Body of pancreas (tissue), 4 donors: ENCODE data around the gene ZSCAN30. TPM values are rescaled to one million over a fixed set of nuclear protein-coding genes. Genes with fewer than 3 reads are reported as not detected.

Experiments
- ATAC-seq: fragments of 150-250 bp; one replicate; pipeline ENCODE4 v1.9.1; 2016
- DNase-seq, 4 donors: peaks; one replicate each; pipeline ENCODE4 v3.0.0-alpha.2; 2019
- H3K27ac ChIP-seq, 4 donors: fragments of 200-600 bp; sonication (generic); 1 replicate in 3 of 4; 2 replicates in 1 of 4; pipeline versions ENCODE4 v1.5.1 to v1.6.1; 2016 to 2019; ENCODE audit warnings: mild to moderate bottlenecking in 1 of 4, mixed read lengths in 1 of 4, moderate library complexity in 1 of 4
- H3K27me3 ChIP-seq, 2 donors: fragments of 200-600 bp; sonication (generic); one replicate each; pipeline ENCODE4 v1.6.0; 2016; ENCODE audit warnings: mild to moderate bottlenecking in 1 of 2
- H3K36me3 ChIP-seq, 2 donors: fragments of 200-600 bp; sonication (generic); replicated peaks in 1 of 2; 2 replicates each; pipeline ENCODE4 v1.5.1; 2016; ENCODE audit warnings: low read depth in 2 of 2; ENCODE audit not compliant: insufficient read depth in 1 of 2
- H3K4me1 ChIP-seq: fragments of 200-600 bp; sonication (generic); one replicate; pipeline ENCODE4 v1.6.0; 2016
- H3K4me3 ChIP-seq, 2 donors: fragments of 200-600 bp; sonication (generic); 1 replicate in 1 of 2; 2 replicates in 1 of 2; pipeline ENCODE4 v1.5.1; 2016 to 2019
- H3K9me3 ChIP-seq, 3 donors: fragments of 200-600 bp; sonication (generic); 1 replicate in 2 of 3; 2 replicates in 1 of 3; pipeline ENCODE4 v1.5.1; 2016
- POLR2A ChIP-seq, 3 donors: fragments of 450-650 bp; IDR thresholded peaks; one replicate each; pipeline ENCODE4 v1.6.1; 2016; ENCODE audit warnings: antibody characterized with exemption in 3 of 3, mild to moderate bottlenecking in 2 of 3
- WGBS, 2 donors: methylation state at CpG; one replicate each; pipeline ENCODE4 v1.1.5; 2017; 5-methylcytosine and 5-hydroxymethylcytosine counted together
- intact Hi-C: fragments of 100-400 bp; cut with DNase I; formaldehyde crosslinking; loops from one replicate; pipeline ENCODE4 v1.15.1; 2023
- total RNA-seq, 2 donors: library from RNA; depleted of rRNA; stranded (reverse); fragments of >200 nt; gene quantifications; one replicate each; pipeline ENCODE4 v1.1.0, GENCODE V29; 2016
- TF ChIP-seq, protein P1 (sequence below), 7 experiments: fragments of 450-650 bp in 4 of 7; fragments of 200-600 bp in 3 of 7; sonication (generic) in 3 of 7; IDR thresholded peaks; one replicate each; pipeline ENCODE4 v1.5.1; 2016 to 2019; ENCODE audit warnings: antibody characterized with exemption in 7 of 7

Gene ZSCAN30
- total RNA-seq, 2 donors from 2014 or later: 9.9 to 19.4 TPM

DNA sequence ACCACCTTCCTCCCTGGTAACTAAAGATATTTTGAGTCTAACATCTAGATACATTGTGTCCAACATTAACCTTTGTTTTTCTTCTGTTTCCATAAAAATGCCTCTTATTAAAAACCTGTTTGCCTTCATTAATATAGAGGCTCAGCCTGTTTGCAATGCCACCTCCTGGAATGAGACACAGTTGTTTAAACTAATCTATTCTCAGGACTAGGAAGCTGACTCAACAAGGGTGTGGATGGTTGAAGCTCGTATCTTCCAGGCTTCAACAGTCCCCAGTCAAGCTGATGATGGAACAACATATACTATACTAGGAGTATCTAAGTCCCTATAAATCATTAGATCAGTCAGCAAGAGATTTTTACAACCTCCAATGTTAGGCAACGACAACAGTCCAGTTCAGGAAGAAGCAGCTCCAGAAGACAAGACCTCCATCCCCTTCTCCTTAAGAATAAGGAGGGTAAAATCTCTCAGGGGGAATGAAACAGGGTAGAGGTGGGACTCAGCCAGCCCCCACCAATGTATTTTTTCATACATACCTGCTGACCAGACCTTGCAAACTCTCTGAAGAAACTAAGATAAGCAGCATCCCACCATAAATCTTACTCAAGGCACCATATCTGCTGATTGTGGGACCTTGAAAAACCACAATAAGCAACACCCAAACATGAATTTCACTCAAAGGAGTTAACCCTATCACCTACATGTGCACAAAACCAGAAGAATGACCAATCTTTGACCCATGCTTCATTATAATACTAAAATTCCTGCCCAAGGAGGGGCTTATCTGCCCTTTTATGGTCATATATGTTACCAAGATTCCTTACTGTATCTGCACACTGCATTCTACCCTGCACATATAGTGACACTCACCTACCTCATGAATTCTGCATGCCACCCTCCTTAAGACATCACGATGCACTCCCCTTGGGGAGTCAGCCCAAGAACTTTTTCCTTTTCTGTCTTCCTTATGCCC, 32.7 kb upstream of the ZSCAN30 start:
- no peak overlapping the region for H3K27ac ChIP-seq
- no peaks in the 10 kb centered on the region for H3K9me3 ChIP-seq
- TF ChIP-seq, protein P1, sequence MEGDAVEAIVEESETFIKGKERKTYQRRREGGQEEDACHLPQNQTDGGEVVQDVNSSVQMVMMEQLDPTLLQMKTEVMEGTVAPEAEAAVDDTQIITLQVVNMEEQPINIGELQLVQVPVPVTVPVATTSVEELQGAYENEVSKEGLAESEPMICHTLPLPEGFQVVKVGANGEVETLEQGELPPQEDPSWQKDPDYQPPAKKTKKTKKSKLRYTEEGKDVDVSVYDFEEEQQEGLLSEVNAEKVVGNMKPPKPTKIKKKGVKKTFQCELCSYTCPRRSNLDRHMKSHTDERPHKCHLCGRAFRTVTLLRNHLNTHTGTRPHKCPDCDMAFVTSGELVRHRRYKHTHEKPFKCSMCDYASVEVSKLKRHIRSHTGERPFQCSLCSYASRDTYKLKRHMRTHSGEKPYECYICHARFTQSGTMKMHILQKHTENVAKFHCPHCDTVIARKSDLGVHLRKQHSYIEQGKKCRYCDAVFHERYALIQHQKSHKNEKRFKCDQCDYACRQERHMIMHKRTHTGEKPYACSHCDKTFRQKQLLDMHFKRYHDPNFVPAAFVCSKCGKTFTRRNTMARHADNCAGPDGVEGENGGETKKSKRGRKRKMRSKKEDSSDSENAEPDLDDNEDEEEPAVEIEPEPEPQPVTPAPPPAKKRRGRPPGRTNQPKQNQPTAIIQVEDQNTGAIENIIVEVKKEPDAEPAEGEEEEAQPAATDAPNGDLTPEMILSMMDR (IDR thresholded peaks at IDR 0.05): no peak
- TF ChIP-seq POLR2A (IDR thresholded peaks at IDR 0.05): no peak
- H3K27me3 ChIP-seq: no peaks in the 10 kb centered on the region
- H3K4me1 ChIP-seq: no peaks in the 10 kb centered on the region
- H3K36me3 ChIP-seq: no peaks in the 10 kb centered on the region
- no peak overlapping the region for H3K4me3 ChIP-seq
- intact Hi-C loops: no loop called here
- ATAC-seq: no peak
- 64 to 69% methylated on average over 3 of the region's 3 CpGs for WGBS, 2 donors
- no peak for DNase-seq

DNA sequence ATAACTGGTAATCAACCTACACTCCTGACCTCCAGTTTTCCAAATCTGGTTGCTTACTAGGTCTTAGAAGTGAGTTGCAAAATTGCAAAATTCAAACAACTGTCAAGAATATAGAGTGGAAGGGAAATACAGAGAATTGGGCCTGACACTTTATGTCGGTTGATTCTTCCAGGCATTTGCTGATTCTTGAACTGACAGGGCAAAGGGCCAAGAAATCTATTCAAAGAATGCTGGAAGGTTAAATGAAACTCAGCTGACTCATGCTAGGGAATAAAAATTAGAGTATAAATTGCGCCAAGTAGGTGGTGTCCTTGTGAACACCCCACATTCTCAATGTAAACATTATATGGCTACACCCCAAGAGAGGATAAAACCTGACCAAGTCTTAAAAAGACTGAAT, 21.5 kb upstream of the ZSCAN30 start:
- Histone ChIP-seq H3K4me1 (no peaks in the 10 kb centered on the region), H3K36me3 (peaks cover 0 to 11% of the 10 kb centered on the region in 2 donors), H3K9me3 (peaks cover 0 to 22% (median 2%) of the 10 kb centered on the region in 3 donors), H3K27ac (no peak overlapping the region), H3K4me3 (no peak overlapping the region), H3K27me3 (no peaks in the 10 kb centered on the region)
- ATAC-seq: no peak
- TF ChIP-seq, protein P1 (IDR thresholded peaks at IDR 0.05): no peak
- TF ChIP-seq POLR2A (IDR thresholded peaks at IDR 0.05): no peak
- intact Hi-C loops: no loop called here
- no peak for DNase-seq
- 87 to 88% methylated on average over 2 of the region's 2 CpGs for WGBS, 2 donors

DNA sequence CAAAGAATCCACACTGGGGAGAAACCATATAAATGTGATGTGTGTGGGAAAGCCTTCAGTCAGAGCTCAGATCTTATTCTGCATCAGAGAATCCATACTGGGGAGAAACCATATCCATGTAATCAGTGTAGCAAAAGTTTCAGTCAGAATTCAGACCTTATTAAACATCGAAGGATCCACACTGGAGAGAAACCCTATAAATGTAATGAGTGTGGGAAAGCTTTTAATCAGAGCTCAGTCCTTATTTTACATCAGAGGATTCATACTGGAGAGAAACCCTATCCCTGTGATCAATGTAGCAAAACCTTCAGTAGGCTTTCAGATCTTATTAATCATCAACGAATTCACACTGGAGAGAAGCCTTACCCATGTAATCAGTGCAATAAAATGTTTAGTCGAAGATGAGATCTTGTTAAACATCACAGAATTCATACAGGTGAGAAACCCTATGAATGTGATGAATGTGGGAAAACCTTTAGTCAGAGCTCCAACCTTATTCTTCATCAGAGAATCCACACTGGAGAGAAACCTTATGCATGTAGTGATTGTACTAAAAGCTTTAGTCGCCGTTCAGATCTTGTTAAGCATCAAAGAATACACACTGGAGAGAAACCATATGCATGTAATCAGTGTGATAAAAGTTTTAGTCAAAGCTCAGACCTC, 16.7 kb upstream of the ZSCAN30 start:
- H3K9me3 ChIP-seq: peaks cover 0 to 31% (median 4%) of the 10 kb centered on the region in 3 donors
- peaks cover 8 to 13% of the 10 kb centered on the region in 2 donors for H3K36me3 ChIP-seq
- H3K27ac ChIP-seq: no peak overlapping the region
- intact Hi-C loops: no loop called here
- no peaks in the 10 kb centered on the region for H3K4me1 ChIP-seq
- WGBS, 2 donors: 96 to 98% methylated on average over 5 of the region's 5 CpGs
- H3K4me3 ChIP-seq: no peak overlapping the region
- TF ChIP-seq, protein P1 (IDR thresholded peaks at IDR 0.05): no peak
- no peak for DNase-seq
- no peaks in the 10 kb centered on the region for H3K27me3 ChIP-seq
- ATAC-seq: no peak

DNA sequence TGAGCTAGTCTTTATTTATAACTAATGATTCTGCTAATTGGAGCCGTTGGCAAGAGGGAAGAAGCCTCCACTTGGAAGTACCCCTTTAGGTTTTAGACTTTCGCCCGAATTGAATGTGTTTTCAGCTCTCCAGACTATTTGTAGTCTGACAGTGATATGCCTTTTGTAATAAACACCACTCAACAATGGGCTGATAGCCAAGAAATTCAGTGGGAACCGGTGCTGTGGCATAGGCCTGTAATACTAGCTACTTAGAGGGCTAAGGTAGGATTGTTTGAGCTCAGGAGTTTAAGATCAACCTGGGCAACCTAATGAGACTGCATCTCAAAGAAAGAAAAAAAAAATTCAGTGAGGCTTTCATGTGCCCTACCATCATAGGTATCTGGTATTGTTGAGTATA, 13.6 kb upstream of the ZSCAN30 start:
- 94 to 95% methylated on average over 4 of the region's 4 CpGs for WGBS, 2 donors
- intact Hi-C loops: no loop called here
- H3K4me3 ChIP-seq: no peak overlapping the region
- DNase-seq (no peak), ATAC-seq (no peak)
- H3K36me3 ChIP-seq: peaks cover 10 to 13% of the 10 kb centered on the region in 2 donors
- TF ChIP-seq, protein P1 (IDR thresholded peaks at IDR 0.05): no peak
- TF ChIP-seq POLR2A (IDR thresholded peaks at IDR 0.05): no peak
- no peaks in the 10 kb centered on the region for H3K27me3 ChIP-seq
- no peak overlapping the region for H3K27ac ChIP-seq
- no peaks in the 10 kb centered on the region for H3K4me1 ChIP-seq
- H3K9me3 ChIP-seq: peaks cover 0 to 26% (median 4%) of the 10 kb centered on the region in 3 donors
